Neural progenitor cell (in vitro differentiated cells): Measurements from ENCODE around the gene SPHK1. TPM values are rescaled to one million over a fixed set of nuclear protein-coding genes. Genes with fewer than 3 reads are reported as not detected.

Source experiments
- DNase-seq: peaks from one replicate; pipeline ENCODE4 v3.0.0-alpha.2; 2016; ENCODE audit warnings: low spot score
- H2AFZ ChIP-seq: fragments of 200-600 bp; sonication (generic); replicated peaks from 2 replicates; pipeline ENCODE4 v1.6.1; 2016; ENCODE audit warnings: antibody characterized with exemption
- H3F3A ChIP-seq: fragments of 200-600 bp; sonication (generic); 2 replicates; pipeline ENCODE4 v1.6.1; 2016; ENCODE audit warnings: antibody characterized with exemption, low read depth
- H3K27ac ChIP-seq: fragments of 200-600 bp; sonication (generic); 2 replicates; pipeline ENCODE4 v1.5.1; 2016; ENCODE audit warnings: mild to moderate bottlenecking
- H3K27me3 ChIP-seq: fragments of 200-600 bp; sonication (generic); 2 replicates; pipeline ENCODE4 v1.6.1; 2016; ENCODE audit warnings: mild to moderate bottlenecking, moderate library complexity
- H3K36me3 ChIP-seq: fragments of 200-600 bp; sonication (generic); 2 replicates; pipeline ENCODE4 v1.5.1; 2016
- H3K4me1 ChIP-seq: fragments of 200-600 bp; sonication (generic); 2 replicates; pipeline ENCODE4 v1.6.1; 2016; ENCODE audit warnings: mixed run types
- H3K4me2 ChIP-seq: fragments of 200-600 bp; sonication (generic); 2 replicates; pipeline ENCODE4 v1.6.1; 2016
- H3K4me3 ChIP-seq: fragments of 200-600 bp; sonication (generic); 2 replicates; pipeline ENCODE4 v1.5.1; 2016
- H3K79me2 ChIP-seq: fragments of 200-600 bp; sonication (generic); 2 replicates; pipeline ENCODE4 v1.6.1; 2016; ENCODE audit warnings: low read depth
- H3K9ac ChIP-seq: fragments of 200-600 bp; sonication (generic); 2 replicates; pipeline ENCODE4 v1.6.1; 2016
- H3K9me3 ChIP-seq: fragments of 200-600 bp; sonication (generic); 2 replicates; pipeline ENCODE4 v1.5.1; 2016; ENCODE audit warnings: low read depth
- H4K20me1 ChIP-seq: fragments of 200-600 bp; sonication (generic); 2 replicates; pipeline ENCODE4 v1.6.1; 2016; ENCODE audit warnings: low read depth
- H3K27ac Mint-ChIP-seq: 3 replicates; pipeline ENCODE4 v1.8.0; 2021; ENCODE audit warnings: mixed read lengths
- H3K27me3 Mint-ChIP-seq: 2 replicates; pipeline ENCODE4 v1.8.0; 2022; ENCODE audit warnings: low read depth, mild to moderate bottlenecking, inconsistent platforms, moderate library complexity, mixed read lengths; ENCODE audit not compliant: insufficient read depth
- H3K36me3 Mint-ChIP-seq: 3 replicates; pipeline ENCODE4 v1.8.0; 2021; ENCODE audit warnings: mixed read lengths
- H3K4me1 Mint-ChIP-seq: 3 replicates; pipeline ENCODE4 v1.8.0; 2021; ENCODE audit warnings: mixed read lengths
- H3K4me3 Mint-ChIP-seq: 3 replicates; pipeline ENCODE4 v1.8.0; 2021; ENCODE audit warnings: mild to moderate bottlenecking, moderate library complexity, mixed read lengths
- H3K9me3 Mint-ChIP-seq: 3 replicates; pipeline ENCODE4 v1.8.0; 2020; ENCODE audit warnings: mixed read lengths
- CTCF ChIP-seq: fragments of 200-600 bp; sonication (generic); IDR thresholded peaks from 2 replicates; pipeline ENCODE4 v1.5.1; 2017; ENCODE audit warnings: antibody characterized with exemption, mild to moderate bottlenecking
- EZH2 ChIP-seq: fragments of 200-600 bp; sonication (generic); IDR thresholded peaks from 2 replicates; pipeline ENCODE4 v1.6.1; 2017; ENCODE audit warnings: antibody characterized with exemption, mild to moderate bottlenecking, moderate library complexity
- EZH2phosphoT487 ChIP-seq: fragments of 200-600 bp; sonication (generic); IDR thresholded peaks from 2 replicates; pipeline ENCODE4 v1.6.1; 2017; ENCODE audit warnings: antibody characterized with exemption
- total RNA-seq: library from RNA; depleted of rRNA; stranded (reverse); fragments of >200 nt; gene quantifications from 2 replicates; pipeline ENCODE4 v1.2.3, GENCODE V29; 2015; ENCODE audit warnings: low replicate concordance

SPHK1 gene
- total RNA-seq, 1 donor from 2014 or later = 1.3 TPM

- no peak overlapping the region for H3K27ac ChIP-seq
- DNase-seq = no peak
- no peaks in the 10 kb centered on the region for H3K36me3 ChIP-seq
- no peak overlapping the region for H3K27ac Mint-ChIP-seq
- no peak overlapping the region for H3K4me2 ChIP-seq
- H3K4me3 Mint-ChIP-seq = no peak overlapping the region
- H3K27me3 Mint-ChIP-seq = peaks cover 9% of the 10 kb centered on the region
- H3K9ac ChIP-seq = no peak overlapping the region
- peaks cover 50% of the 10 kb centered on the region for H4K20me1 ChIP-seq
- peaks cover 10% of the 10 kb centered on the region for H3K9me3 Mint-ChIP-seq
- H3K4me3 ChIP-seq = no peak overlapping the region
- H3K4me1 ChIP-seq = no peaks in the 10 kb centered on the region
- peaks cover 32% of the 10 kb centered on the region for H3K36me3 Mint-ChIP-seq
- no peaks in the 10 kb centered on the region for H3K27me3 ChIP-seq
- H3F3A ChIP-seq = no peaks in the 10 kb centered on the region
- H3K9me3 ChIP-seq = no peaks in the 10 kb centered on the region
- no peak overlapping the region for H2AFZ ChIP-seq
- H3K79me2 ChIP-seq = peaks cover 67% of the 10 kb centered on the region
- H3K4me1 Mint-ChIP-seq = peaks cover 10% of the 10 kb centered on the region
- TF ChIP-seq EZH2 (no peak), CTCF (no peak), EZH2phosphoT487 (no peak)
Observed at GRCh38 chr17:76422406-76422805, 38.0 kb downstream of the SPHK1 start.

GRCh38 chr17:76422860-76423259 lies 38.5 kb downstream of the SPHK1 start:
- no peak for DNase-seq
- Histone ChIP-seq H3K79me2 (peaks cover 66% of the 10 kb centered on the region), H3K36me3 (no peaks in the 10 kb centered on the region), H3K27ac (no peak overlapping the region), H3K27me3 (no peaks in the 10 kb centered on the region), H3K4me3 (no peak overlapping the region), H3K4me2 (no peak overlapping the region), H4K20me1 (peaks cover 53% of the 10 kb centered on the region), H3F3A (no peaks in the 10 kb centered on the region), H3K4me1 (no peaks in the 10 kb centered on the region), H3K9ac (no peak overlapping the region), H2AFZ (no peak overlapping the region), H3K9me3 (no peaks in the 10 kb centered on the region)
- TF ChIP-seq EZH2 (no peak), CTCF (no peak), EZH2phosphoT487 (no peak)
- Mint-ChIP-seq H3K4me1 (peaks cover 10% of the 10 kb centered on the region), H3K27ac (no peak overlapping the region), H3K9me3 (peaks cover 10% of the 10 kb centered on the region), H3K36me3 (peaks cover 28% of the 10 kb centered on the region), H3K4me3 (no peak overlapping the region), H3K27me3 (peaks cover 9% of the 10 kb centered on the region)

- no peak overlapping the region for H3K4me3 Mint-ChIP-seq
- peaks cover 17% of the 10 kb centered on the region for H3K36me3 Mint-ChIP-seq
- Histone ChIP-seq H3K27ac (no peak overlapping the region), H3K79me2 (peaks cover 63% of the 10 kb centered on the region), H3K4me2 (no peak overlapping the region), H3K9ac (no peak overlapping the region), H3K4me3 (no peak overlapping the region), H3K27me3 (no peaks in the 10 kb centered on the region), H4K20me1 (peaks cover 61% of the 10 kb centered on the region), H3K4me1 (peaks cover 11% of the 10 kb centered on the region), H2AFZ (no peak overlapping the region), H3K36me3 (no peaks in the 10 kb centered on the region), H3K9me3 (no peaks in the 10 kb centered on the region), H3F3A (peaks cover 3% of the 10 kb centered on the region)
- peaks cover 12% of the 10 kb centered on the region for H3K9me3 Mint-ChIP-seq
- no peak overlapping the region for H3K27ac Mint-ChIP-seq
- TF ChIP-seq EZH2phosphoT487 = no peak
- TF ChIP-seq EZH2 = no peak
- no peak for TF ChIP-seq CTCF
- peaks cover 4% of the 10 kb centered on the region for H3K27me3 Mint-ChIP-seq
- no peak for DNase-seq
- peaks cover 10% of the 10 kb centered on the region for H3K4me1 Mint-ChIP-seq
Observed at GRCh38 chr17:76426853-76427252, 42.4 kb downstream of the SPHK1 start.
